GM18520 (cell line): ENCODE measurements around the gene PPIL4.

Experiments
- ATAC-seq: cut with Tn5 transposase; IDR thresholded peaks from one replicate; pipeline ENCODE4 v1.9.1; 2021; ENCODE audit not compliant: unreplicated experiment

PPIL4 gene

DNA sequence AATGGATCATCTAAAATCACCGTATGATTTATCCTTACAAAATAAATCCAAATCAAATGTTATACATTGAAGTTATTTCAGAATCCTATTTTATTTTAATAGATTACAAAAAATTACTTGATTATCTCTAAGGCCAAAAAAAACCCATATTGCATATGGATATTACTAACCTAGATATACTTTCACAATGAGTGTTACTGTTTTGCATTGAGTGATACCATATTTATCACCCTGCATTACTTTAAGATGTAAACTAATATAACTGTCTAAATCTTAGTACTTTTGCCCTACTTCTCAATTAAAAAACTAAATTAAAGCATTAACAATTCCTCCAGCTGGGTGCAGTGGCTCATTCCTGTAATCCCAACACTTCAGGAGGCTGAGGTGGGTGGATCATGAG lies 11.1 kb downstream of the PPIL4 start:
- ATAC-seq = no peak

DNA sequence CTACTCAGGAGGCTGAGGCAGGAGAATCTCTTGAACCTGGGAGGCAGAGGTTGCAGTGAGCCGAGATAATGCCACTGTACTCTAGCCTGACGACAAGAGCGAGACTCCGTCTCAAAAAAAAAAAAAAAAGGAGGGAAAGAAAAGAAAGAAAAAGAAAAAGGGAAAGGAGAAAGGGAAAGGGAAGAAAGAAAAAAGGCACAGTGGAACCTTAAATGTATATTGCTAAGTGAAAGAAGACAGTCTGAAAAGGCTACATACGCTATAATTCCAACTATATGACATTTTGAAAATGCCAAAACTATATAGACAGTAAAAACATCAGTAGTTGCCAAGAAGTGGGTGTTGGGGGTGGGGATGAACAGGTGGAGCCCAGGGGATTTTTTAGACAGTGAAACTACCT lies 16.2 kb downstream of the PPIL4 start:
- no peak for ATAC-seq

DNA sequence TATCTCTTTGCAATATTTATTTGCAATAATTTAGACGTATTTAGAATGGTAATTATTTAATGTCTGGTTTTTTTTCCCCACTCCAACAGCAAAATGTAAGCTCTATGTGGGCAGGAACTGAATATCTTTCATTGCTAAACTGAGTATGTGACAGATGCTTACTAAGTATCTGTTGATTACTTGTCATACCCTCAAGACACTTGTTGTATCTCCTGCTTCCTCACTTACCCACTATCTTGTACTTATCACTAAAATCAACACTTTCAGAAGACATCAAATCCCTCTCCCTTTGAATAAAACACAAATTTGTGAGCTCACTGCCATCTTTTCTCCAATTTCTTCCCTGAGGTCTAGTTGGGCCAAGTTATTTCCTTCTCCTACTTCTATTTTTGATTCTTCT lies 30.3 kb downstream of the PPIL4 start:
- ATAC-seq = no peak

DNA sequence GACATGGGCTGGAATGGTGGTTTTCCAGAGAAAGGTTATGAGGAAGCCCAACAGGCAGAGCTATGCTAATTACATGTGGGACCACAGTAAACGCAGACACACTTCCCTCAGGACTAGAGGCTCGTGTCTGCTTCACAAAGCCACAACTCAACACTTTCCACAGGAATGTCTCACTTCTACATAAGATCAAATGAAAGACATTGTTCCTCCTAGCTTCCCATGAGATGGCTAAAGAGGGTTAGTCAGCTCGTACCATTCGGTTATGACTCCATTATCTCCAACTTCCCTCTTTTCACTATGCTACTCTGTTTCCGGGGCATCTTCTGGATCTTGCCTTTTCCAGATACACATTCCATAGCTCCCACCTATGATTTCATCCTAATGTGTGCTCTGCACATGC lies 31.9 kb downstream of the PPIL4 start:
- no peak for ATAC-seq

DNA sequence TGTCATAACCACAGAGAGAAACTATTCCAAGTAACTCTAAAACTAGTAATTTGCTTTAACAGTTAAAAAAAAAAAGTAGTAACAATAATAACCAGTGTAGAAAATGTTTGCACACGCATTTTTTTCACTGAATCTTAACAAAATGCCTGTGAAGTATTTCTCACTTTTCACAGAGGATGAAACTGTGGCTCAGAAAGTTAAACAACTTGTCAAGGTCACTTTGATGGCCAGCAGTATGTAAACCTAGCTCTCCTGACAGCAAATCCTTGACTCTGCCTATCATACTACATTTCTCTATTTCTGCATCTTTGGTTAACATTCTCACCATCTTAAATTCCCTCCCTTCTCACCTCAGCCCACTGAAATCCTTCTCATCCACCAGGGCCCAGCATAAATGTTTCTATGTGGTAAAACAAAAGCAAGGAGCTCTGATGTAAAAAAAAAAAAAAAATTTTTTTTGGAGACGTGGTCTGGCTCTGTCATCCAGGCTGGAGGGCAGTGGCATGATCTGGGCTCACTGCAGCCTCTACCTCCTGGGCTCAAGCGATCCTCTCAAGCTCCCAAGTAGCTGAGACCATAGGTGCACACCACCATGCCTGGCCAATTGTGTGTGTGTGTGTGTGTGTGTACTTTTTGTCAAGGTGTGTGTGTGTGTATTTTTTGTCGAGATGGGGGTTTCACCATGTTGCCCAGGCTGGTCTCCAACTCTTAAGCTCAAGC lies 34.9 kb downstream of the PPIL4 start:
- no peak for ATAC-seq

DNA sequence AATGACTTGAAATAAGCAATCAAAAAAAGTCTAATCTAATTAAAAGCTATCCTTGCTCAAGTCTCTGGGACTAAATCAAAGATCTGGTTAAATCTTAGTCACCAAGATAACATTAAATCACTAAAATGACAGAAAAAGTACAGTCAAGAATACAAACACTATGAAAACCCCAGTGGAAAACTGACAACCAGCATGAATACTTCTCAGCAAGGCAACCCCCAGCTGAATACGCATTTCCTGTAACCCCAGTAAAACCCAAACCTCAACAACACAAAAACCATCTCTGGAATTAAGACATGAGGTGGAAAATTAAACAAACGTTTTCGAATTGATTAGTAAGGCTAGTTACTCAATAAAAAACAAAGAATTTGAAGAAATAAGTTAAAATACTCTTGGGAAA lies 37.4 kb downstream of the PPIL4 start:
- no peak for ATAC-seq

DNA sequence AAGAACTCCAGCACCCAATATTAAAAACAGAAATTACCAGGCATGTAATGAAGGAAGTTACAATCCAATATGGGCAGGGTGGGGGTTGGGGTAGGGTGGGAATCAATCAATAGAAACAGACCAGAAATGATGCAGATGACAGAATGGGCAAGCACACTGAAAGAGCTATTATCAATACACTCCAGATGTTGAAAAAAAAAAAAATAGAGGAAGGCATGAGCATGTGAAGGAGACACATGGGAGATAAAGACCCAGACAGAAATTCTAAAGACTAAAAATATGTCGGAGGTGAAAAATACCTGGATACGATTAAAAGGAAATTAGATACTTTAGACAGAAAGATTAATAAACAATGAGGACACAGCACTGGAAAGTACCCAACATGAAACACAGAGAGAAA lies 42.0 kb downstream of the PPIL4 start:
- ATAC-seq = no peak

DNA sequence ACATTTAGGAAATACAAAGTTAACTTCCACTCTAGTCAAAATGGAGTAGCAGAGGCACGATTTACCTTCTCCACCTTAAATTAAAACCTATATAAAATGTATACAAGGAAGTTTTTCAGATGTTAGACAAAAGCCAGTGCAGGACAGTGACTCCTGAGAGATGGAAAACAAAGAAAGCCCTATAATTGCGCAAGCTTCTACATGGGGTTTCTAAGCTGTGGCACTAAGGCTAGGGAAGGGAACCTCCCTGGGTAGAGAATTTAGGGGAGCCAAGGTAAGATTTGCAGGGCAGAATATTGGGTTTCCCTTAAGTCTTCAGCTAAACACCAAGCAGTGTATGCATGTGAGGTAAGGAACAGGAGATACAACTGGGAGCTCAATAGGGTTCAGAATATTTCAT lies 42.6 kb downstream of the PPIL4 start:
- no peak for ATAC-seq

DNA sequence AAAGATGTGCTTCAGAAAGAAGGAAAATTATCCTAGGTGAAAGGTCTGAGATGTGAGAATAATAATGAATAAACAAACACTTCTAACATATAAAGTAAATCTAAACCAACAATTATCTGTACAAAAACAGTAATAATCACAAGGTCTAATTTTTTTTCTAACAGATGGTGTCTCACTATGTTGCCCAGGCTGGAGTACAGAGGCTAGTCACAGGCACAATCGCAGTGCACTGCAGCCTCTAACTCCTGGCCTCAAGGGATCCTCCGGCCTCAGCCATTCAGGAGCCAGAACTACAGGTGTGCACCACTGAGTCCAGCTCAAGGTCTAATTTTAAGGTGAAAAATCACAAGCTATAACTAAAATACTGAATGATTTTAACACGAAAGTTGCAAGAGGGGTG lies 44.1 kb downstream of the PPIL4 start:
- no peak for ATAC-seq

DNA sequence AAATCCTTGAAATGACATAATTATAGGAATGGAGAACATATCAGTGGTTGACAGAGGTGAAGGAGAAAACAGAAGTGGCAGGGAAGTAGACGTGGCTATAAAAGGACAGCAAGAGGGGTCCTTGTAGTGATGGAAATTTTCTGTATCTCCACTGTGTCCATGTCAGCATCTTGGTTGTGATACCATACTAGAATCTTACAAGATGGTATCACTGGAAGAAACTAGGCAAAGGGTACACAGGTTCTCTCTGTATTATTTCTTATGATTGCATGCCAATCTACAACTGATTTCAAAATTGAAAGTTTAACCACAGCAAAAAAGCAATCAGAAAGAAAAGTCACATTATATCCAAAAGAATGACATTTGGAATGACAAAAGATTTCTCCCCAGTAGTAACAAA lies 44.6 kb downstream of the PPIL4 start:
- no peak for ATAC-seq

DNA sequence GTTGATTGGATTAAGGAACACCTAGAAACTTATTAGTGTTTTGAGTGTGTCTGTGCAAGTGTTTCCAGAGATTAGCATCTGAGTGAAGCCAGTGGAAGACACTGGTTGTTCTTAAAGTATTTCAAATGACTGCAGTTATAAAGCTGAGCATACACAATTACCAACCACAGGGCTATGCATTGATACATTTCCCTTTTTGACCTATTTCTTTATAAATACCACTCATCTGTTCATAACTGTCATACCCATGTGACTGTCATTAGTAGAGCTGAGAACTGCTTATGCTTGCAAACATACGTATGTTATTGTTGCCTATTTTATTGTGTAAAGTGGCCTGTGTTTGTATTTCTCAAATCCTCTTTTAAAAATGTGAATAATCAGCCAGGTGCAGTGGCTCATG lies 45.7 kb downstream of the PPIL4 start:
- ATAC-seq = no peak

DNA sequence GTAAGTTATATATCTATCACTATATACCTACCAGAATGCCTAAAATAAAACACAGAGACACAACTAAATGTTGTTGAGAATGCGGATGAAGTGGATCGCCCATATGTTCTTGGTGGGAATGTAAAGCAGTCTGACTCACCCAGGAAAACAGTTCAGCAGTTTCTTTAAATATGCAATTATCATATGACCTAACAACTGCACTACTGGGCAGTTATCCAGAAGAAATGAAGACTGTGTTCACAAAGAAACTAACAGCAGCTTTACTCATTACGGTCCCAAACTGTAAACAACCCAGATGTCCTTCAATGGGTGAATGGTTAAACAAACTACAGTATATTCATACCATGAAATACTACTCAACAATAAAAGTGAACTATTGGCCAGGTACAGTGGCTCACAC lies 46.8 kb downstream of the PPIL4 start:
- no peak for ATAC-seq

DNA sequence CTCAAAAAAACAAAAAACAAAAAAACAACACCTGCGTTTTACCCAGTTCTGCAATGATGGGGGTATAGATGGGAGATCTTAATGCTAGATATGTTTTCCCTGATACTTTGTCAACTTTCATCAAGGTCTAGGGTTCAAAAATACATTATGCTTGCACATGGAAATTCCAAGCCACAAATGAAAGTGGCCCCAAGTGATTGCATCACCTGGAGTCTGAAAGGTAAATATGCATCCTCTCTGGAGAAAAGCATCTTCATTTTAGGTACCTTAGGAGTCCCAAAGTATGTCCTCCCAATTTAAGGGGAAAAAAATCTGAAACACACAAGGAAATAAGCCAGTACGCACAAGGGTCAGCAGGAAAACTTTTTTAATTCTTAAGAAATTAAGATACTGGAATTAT lies 48.5 kb downstream of the PPIL4 start:
- no peak for ATAC-seq

DNA sequence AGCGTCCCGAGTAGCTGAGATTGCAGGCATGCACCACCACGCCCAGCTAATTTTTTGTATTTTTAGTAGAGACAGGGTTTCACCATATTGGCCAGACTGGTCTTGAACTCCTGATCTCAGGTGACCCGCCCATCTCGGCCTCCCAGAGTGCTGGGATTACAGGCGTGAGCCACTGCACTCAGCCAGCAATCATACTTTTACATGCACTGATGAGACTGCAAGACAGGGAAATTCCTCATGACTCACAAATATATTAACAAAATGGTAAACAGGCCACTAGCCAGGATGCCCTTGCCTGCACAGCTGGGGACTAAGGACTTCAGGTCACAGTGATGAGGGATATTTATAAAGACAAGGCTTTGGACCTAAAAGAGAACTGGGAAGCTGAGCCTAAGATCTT lies 49.2 kb downstream of the PPIL4 start:
- ATAC-seq = peak; percentile 32

DNA sequence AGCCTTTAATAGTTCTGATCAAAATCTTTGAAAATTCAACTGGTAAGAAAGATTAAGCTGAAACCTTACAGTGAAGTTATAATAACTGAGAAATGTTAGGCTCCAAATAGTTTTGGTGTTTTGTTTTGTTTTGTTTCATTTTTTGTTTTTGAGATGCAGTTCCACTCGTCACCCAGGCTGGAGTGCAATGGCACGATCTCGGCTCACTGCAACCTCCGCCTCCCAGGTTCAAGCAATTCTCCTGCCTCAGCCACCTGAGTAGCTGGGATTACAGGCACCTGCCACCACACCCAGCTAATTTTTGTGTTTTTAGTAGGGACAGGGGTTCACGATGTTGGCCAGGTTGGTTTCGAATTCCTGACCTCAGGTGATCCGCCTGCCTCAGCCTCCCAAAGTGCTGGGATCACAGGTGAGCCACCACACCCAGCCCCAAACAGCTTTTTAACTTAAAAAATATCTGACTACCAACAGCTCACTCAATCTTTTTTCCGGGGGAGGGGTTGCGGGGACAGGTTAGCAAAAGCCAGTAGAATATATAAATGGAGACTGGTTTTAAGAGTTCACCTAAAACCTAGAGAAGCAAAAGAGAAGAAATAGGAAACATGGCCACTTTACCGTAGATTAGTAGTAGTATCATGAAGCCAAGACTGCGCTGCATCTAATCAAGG lies 50.4 kb downstream of the PPIL4 start:
- peak; percentile 2 for ATAC-seq

DNA sequence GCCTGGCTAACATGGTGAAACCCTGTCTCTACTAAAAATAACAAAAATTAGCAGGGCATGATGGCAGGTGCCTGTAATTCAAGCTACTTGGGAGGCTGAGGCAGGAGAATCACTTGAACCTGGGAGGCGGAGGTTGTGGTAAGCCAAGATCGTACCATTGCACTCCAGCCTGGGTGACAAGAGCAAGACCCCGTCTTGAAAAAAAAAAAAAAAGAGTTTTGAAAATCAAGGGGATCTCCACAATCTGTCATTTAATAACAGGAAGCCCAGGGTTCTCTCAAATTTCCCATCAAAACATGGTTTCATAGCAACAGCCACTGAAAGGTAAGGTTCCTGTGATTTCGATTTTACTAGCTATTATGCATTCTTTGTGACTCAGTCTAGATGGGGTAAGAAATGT lies 51.0 kb downstream of the PPIL4 start:
- peak; percentile 77 for ATAC-seq

DNA sequence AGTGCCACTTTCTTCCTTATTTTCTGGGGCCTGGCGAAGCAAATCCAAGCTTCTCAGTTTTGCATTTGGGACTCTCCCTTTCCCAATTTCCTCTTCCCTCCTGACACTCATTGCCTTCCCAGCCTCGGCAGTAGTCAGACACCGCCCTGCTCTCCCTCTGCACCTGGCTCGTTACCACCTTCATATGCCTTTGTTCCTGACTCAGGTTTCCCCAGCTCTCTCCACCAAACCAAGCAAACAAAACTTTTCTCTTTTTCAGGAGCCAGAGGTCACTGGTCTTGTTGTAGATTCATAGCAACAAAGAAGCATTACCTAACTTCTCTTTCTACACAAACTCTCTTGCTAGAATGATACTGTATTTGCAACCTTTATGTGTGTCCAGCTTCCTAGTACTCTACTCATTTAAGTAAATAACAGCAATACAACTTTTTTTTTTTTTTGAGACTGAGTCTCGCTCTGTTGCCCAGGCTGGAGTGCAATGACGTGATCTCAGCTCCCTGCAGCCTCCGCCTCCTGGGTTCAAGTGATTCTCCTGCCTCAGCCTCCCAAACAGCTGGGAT lies 52.0 kb downstream of the PPIL4 start:
- ATAC-seq = no peak

DNA sequence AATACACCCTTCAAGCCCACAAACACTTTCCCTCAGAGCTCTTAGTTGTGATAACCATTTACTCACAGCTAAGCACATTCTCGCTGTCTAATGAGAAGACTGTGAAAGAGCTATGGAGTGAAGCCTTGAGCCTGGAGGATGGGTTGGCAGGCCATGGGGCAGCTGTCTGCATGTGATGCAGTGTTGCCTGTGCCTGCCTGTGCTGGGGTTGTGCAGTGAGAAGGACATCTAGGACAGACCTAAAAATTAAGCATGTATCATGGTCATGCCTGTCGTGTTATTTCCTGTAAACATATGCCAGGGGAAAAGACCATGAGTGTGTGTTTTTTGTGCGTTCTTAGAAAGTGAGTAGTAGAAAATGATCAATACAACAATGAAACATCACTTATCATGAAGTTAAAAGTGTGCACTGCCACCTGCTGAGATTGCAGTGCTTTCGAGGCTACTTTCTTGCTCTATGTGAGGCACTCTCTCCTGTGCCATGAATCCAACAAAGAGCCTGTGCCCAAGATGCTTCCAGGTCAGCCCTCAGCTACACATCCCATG lies 53.0 kb downstream of the PPIL4 start:
- no peak for ATAC-seq

DNA sequence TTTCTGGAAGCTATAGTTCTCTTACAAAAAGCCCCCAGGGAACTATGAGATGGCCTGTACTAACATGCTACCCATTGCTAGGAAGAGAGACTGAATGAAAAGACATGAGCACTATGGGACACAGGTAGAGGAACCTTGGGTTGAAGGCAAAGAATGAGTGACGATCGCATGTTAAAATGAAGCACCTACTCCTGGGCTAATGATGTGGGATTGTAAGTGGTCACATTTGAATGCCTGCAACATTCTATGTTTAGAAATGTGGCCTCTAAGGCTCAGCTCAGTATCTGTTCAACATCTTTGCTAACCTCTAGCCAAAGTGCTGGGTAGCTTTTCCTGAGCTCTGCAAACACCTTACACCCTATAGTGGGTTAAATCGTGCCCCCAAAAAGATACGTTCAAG lies 55.9 kb downstream of the PPIL4 start:
- no peak for ATAC-seq

DNA sequence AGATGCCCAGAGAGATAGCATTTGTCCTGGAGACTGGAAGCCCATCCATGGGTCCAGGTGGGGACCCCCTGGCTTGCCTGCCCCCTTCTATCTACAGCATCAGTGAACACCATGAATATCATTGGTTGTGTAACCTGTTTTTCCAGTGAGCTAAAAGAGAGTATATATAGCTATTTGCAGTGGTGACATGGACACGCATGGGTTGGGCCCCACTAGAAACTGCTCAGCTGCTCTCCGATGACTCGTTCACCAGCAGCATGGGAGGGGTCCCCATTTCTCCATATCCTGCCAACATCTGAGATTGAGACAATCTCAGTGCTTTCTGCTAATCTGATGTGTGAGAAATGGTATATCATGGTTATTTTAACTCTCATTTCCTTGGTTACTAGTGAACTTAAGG lies 57.0 kb downstream of the PPIL4 start:
- no peak for ATAC-seq

DNA sequence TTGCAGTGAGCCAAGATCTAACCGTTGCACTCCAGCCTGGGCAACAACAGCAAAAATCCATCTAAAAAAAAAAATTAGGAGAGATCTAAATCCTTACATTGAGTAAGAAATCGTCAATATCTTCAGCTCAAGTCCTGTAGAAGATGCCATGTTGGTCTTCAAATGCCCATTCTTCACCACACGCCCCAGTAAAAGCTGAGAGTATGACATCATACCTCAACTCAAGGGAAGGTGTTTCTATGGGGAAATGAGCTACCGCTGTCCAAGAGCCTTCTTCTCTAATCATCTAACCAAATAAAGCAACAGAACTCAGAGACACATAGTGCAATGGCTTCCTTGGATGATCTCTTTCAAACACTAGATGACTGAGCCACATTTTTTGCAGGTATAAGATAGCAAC lies 58.5 kb downstream of the PPIL4 start:
- no peak for ATAC-seq
